ENCODE measurements around the gene CACNA1H.
"Not testable (repeated sequence)": the region's sequence is repeated elsewhere in the genome, so short reads cannot be mapped to it uniquely, and the experiment has no call there.

Gene CACNA1H

DNA sequence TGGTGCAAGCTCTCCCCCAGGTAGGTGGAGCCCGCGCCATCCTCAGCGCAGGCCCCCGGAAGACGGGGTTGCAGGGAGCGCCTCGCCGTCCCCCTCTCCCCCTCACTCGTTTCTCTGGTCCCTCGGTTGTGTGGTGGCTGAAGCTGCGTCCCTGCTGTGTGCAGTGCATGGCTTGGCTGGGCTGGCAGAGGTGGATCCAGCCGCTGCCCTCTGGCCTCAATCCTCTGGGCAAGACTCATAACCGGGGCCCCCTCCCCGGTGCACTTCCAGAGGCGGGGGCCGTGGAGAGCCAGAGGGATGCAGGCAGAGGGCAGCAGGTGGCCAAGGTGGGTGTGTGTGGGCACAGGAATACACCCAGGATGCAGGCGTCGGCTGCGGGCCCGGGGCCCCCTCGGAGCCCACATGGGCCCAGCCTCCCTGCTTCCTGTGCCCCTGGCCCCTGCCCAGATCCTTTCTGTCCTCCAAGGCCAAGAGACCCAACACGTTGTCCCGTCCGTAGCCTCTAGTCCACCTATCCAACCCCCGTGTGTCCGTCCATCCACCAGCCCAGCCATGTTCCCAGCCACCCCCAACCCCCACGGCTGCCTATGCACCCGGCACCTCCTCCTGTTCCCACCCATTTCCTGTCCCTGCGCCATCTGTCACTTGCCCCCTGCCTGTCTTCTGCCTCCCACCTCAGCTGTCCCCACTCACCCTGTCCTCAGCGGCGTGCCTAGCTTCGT is 62.8 kb downstream of the CACNA1H start:
- no peak for DNase-seq

DNA sequence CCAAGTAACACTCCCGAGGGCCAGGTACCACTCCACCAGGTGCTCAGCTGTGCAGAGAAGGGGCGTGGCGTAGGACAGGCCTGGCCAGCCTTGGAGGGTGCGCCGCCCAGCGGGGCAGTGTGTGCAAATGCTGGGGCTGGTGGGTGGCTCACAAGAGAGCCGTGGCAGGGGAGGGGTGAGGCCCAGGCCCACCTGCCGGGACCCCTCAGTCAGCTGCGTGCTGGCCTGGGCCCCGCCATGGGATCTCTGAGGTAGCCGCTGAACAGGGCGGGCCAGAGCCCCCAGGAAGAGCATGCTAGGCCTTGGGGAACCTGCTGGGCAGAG is 63.4 kb downstream of the CACNA1H start:
- no peak for DNase-seq

- no peak for DNase-seq
Observed at GRCh38 chr16:1216681-1217400, 63.9 kb downstream of the CACNA1H start.

DNA sequence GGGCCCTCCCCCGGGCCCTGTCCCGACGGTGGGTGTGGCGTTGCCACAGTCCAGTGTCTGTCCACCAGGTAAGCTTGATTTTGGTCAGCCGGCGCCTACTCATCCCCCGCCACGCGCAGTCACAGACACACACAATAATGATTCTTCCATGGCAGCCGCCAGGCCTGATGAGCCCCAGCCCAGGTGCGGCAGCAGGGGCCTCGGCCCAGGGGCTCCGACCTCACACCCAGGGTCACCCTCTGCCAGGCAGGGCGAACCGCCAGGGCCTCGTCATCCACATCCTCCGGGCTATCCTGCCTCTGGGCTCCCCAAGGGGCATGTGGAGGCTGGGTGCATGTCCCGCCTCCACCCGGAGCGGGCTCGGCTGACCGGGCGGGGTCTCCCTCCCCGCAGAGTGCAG is 64.6 kb downstream of the CACNA1H start:
- no peak for DNase-seq

- no peak for DNase-seq
Observed at GRCh38 chr16:1218061-1218929, 65.4 kb downstream of the CACNA1H start.

GRCh38 chr16:1218930-1219611 is 66.2 kb downstream of the CACNA1H start:
- no peak for DNase-seq

DNA sequence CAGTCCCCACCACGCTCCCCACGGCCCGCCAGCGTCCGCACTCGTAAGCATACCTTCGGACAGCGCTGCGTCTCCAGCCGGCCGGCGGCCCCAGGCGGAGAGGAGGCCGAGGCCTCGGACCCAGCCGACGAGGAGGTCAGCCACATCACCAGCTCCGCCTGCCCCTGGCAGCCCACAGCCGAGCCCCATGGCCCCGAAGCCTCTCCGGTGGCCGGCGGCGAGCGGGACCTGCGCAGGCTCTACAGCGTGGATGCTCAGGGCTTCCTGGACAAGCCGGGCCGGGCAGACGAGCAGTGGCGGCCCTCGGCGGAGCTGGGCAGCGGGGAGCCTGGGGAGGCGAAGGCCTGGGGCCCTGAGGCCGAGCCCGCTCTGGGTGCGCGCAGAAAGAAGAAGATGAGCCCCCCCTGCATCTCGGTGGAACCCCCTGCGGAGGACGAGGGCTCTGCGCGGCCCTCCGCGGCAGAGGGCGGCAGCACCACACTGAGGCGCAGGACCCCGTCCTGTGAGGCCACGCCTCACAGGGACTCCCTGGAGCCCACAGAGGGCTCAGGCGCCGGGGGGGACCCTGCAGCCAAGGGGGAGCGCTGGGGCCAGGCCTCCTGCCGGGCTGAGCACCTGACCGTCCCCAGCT is 67.3 kb downstream of the CACNA1H start:
- no peak for DNase-seq

DNA sequence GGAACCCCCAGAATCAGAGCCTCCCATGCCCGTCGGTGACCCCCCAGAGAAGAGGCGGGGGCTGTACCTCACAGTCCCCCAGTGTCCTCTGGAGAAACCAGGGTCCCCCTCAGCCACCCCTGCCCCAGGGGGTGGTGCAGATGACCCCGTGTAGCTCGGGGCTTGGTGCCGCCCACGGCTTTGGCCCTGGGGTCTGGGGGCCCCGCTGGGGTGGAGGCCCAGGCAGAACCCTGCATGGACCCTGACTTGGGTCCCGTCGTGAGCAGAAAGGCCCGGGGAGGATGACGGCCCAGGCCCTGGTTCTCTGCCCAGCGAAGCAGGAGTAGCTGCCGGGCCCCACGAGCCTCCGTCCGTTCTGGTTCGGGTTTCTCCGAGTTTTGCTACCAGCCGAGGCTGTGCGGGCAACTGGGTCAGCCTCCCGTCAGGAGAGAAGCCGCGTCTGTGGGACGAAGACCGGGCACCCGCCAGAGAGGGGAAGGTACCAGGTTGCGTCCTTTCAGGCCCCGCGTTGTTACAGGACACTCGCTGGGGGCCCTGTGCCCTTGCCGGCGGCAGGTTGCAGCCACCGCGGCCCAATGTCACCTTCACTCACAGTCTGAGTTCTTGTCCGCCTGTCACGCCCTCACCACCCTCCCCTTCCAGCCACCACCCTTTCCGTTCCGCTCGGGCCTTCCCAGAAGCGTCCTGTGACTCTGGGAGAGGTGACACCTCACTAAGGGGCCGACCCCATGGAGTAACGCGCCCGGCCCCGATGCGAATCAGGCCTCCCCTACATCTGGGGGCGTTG is 68.1 kb downstream of the CACNA1H start:
- DNase-seq: no peak

DNA sequence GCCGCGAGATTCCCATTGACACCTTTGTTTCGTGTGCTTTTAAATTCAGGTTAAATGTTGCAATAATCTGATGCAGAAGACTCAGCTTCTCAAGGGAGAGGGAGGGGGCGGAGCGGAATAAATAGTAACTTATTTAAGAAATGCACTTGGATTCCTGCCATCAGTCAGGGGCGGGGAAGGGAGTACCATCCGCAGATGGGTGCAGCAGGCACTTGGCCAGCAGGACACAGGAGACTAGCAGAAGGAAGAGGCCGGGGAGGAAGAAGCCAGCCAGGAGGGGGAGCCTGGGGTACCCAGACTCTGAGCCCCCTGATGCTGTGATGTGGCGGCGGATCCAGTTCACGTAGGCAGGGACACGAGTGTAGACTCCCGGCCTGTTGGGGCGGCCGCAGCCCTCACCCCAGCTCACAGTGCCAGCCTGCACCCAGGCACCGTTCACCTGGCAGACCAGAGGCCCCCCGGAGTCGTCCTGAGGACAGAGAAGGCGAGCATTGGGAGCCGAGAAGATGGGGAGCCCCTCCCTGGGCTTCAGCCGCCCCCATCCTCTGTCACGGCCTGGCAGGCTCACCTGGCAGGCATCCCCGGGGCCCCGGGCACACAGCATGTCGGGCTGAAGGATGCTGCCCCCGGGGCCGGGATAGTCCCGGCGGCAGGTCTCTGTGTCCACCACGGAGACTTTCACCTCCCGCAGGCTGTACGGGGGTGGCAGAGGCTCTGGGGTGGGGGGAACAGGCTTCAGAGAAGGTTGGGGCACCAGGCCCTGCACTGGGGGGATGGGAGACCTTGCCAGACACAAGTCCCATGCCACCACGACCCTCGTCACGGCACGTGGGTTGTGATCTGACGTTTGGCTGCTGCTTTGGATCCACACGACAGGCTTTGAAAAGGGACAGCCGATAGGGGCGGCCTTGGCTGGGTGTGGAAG is 69.0 kb downstream of the CACNA1H start:
- no peak for DNase-seq

GRCh38 chr16:1222553-1223354 is 69.8 kb downstream of the CACNA1H start:
- DNase-seq: no peak

GRCh38 chr16:1223355-1224214 is 70.7 kb downstream of the CACNA1H start:
- DNase-seq: no peak

- DNase-seq: no peak
Observed at GRCh38 chr16:1224558-1224957, 71.7 kb downstream of the CACNA1H start.

GRCh38 chr16:1225051-1225451 is 72.1 kb downstream of the CACNA1H start, which contains the start of gene TPSG1:
TPSG1 (minus strand) TSS chr16:1225268; CDS start chr16:1225252, 16 bp downstream.
- DNase-seq: no peak

GRCh38 chr16:1225728-1226311 is 72.9 kb downstream of the CACNA1H start:
- DNase-seq: not testable (repeated sequence)

DNA sequence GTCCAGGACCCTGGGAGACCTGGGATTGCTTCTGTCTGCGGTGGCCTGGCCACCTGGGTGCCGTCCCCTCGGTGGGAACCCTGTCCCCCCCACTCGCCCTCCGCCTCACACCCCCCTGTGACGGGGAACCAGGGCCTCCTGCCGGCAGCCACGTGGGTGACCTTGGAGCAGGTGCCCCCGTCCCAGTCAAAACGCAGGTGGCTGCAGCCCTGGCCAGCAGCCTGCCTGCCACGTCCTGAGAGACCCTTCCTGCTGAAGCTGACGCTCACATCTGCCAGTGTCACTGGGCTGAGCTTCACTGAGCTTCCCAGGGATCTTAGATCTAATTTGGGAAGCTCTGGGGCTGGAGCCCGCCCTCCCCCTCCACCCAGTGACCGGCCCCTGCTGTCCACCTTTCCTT is 73.8 kb downstream of the CACNA1H start:
- DNase-seq: not testable (repeated sequence)

DNA sequence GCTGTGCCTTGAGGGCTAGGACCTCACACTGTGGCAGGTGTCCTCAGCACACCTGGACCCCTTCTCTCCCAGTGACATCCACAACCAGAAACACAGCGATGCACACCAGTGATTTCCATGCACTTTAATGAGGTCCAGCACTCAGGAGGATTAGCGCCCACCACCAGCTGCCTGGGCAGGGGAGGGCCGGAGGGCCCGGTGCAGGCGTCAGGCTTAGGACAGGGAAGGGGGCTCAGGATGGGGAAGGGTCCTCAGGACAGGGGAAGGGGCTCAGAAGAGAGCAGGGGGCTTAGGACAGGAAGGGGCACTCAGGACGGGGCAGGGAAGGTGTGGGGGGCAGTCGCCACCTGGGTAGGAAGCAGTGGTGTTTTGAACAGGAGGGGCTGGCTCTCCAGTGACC is 75.3 kb downstream of the CACNA1H start:
- DNase-seq: not testable (repeated sequence)

GRCh38 chr16:1229476-1229875 is 76.6 kb downstream of the CACNA1H start:
- not testable (repeated sequence) for DNase-seq

DNA sequence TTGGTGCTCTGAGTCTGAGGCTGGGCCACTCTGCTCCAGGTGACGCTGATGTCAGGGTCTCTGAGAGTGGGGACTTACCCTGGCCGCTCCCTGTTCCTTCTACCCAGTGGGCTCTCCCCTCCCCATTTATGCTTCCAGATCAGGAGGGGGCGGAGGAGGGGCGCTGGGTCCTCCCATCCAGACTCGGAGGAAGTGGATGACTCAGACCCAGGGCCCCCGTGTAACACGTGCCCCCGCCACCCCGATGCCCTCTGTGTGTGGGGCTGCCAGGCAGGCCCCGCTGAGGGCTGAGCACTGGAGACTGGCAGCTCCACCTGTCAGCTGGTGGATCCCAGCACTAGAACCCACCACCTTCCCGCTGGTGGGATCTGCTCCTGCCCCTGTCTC is 77.2 kb downstream of the CACNA1H start, which contains the start of gene TPSB2:
Gene TPSB2, minus strand, starts transcription at position 101 of the 387 bp plus-strand sequence. CDS start 233 bp downstream, outside the sequence.
- not testable (repeated sequence) for DNase-seq
